HCT116 (cell line): ENCODE results near the gene ITGB7. TPM values are rescaled to one million over a fixed set of nuclear protein-coding genes. Genes with fewer than 3 reads are reported as not detected.

Source experiments
- ATAC-seq: fragments of 200-7000 bp; cut with Tn5 transposase; 2 replicates; pipeline ENCODE4 v1.9.1; 2020; ENCODE audit warnings: mild to moderate bottlenecking, moderate library complexity
- BruUV-seq: library from RNA; stranded (reverse); fragments of 400-500 nt; replicated peaks from 2 replicates; lab custom pipeline; 2021; lab: Mats Ljungman, UMichigan
- CTCF ChIA-PET: fragments of 300-600 bp; sonication (Branson Sonifier 250); formaldehyde crosslinking; loops from one replicate; lab custom pipeline; 2021; ENCODE audit warnings: antibody characterized with exemption; lab: Charles Lee
- POLR2A ChIA-PET: fragments of 300-600, 350-600 bp; sonication (Branson Sonifier 250); formaldehyde crosslinking; loops from one replicate; lab custom pipeline; 2021; ENCODE audit warnings: antibody characterized with exemption; lab: Charles Lee
- RAD21 ChIA-PET, 2 experiments: fragments of 300-600 bp; sonication (Branson Sonifier 250); formaldehyde crosslinking; loops; one replicate each; lab custom pipeline; 2023; ENCODE audit warnings: low total read pairs in 2 of 2; ENCODE audit not compliant: uncharacterized antibody in 2 of 2, unreplicated experiment in 2 of 2, low non-redundant PET in 1 of 2; lab: Charles Lee
- DNase-seq: peaks from one replicate; pipeline ENCODE4 v3.0.0-alpha.2; 2010; ENCODE audit warnings: low read depth, low spot score
- H2AFZ ChIP-seq: fragments of 200-600 bp; shearing (Covaris generic), sonication (generic); 2 replicates; pipeline ENCODE4 v1.6.1; 2017; ENCODE audit warnings: low read depth, mixed run types, mixed read lengths, antibody characterized with exemption, low read length; ENCODE audit not compliant: poor library complexity, severe bottlenecking
- H3K27ac ChIP-seq: 2 replicates; pipeline ENCODE4 v1.5.1; 2012; ENCODE audit warnings: low read depth, low read length
- H3K27me3 ChIP-seq: fragments of 200-600 bp; sonication (generic); 2 replicates; pipeline ENCODE4 v1.6.1; 2016; ENCODE audit warnings: mixed run types, low read length, mixed read lengths; ENCODE audit not compliant: insufficient read depth
- H3K36me3 ChIP-seq, 2 experiments: fragments of 200-500 bp in 1 of 2; fragments of 200-600 bp in 1 of 2; sonication (Bioruptor generic) in 1 of 2; sonication (generic) in 1 of 2; 2 replicates each; pipeline versions ENCODE4 v1.5.1 to v1.6.1; 2014 to 2016; ENCODE audit warnings: low read length in 2 of 2, inconsistent platforms in 1 of 2, mixed read lengths in 1 of 2, mixed run types in 1 of 2; ENCODE audit not compliant: insufficient read depth in 2 of 2, control insufficient read depth in 1 of 2
- H3K4me1 ChIP-seq, 2 experiments: fragments of 200-600 bp in 1 of 2; sonication (generic) in 1 of 2; 2 replicates each; pipeline versions ENCODE4 v1.5.1 to v1.6.1; 2012 to 2017; ENCODE audit warnings: low read length in 2 of 2, inconsistent platforms in 1 of 2, mild to moderate bottlenecking in 1 of 2, mixed read lengths in 1 of 2, mixed run types in 1 of 2, moderate library complexity in 1 of 2; ENCODE audit not compliant: insufficient read depth in 2 of 2, control insufficient read depth in 1 of 2
- H3K4me2 ChIP-seq: fragments of 200-600 bp; sonication (generic); 2 replicates; pipeline ENCODE4 v1.6.1; 2017; ENCODE audit warnings: mixed run types, low read length, mixed read lengths
- H3K4me3 ChIP-seq, 2 experiments: fragments of 200-600 bp in 1 of 2; sonication (generic) in 1 of 2; replicated peaks in 1 of 2; 2 replicates each; pipeline ENCODE4 v1.5.1; 2011 to 2016; ENCODE audit warnings: low read length in 2 of 2, control low read depth in 1 of 2, low read depth in 1 of 2, mild to moderate bottlenecking in 1 of 2, mixed read lengths in 1 of 2, mixed run types in 1 of 2
- H3K79me2 ChIP-seq: fragments of 200-600 bp; sonication (generic); 2 replicates; pipeline ENCODE4 v1.6.1; 2017; ENCODE audit warnings: mild to moderate bottlenecking, mixed run types, low read length, moderate library complexity, mixed read lengths; ENCODE audit not compliant: insufficient read depth
- H3K9ac ChIP-seq: fragments of 200-600 bp; sonication (generic); 2 replicates; pipeline ENCODE4 v1.6.1; 2016; ENCODE audit warnings: low read length, mixed read lengths
- H3K9me2 ChIP-seq: fragments of 200-600 bp; sonication (generic), shearing (Covaris generic); 2 replicates; pipeline ENCODE4 v1.6.1; 2017; ENCODE audit warnings: mixed run types, mild to moderate bottlenecking, moderate library complexity; ENCODE audit not compliant: insufficient read depth
- H3K9me3 ChIP-seq, 2 experiments: fragments of 200-500 bp in 1 of 2; fragments of 200-600 bp in 1 of 2; sonication (Bioruptor generic) in 1 of 2; sonication (generic) in 1 of 2; 2 replicates each; pipeline ENCODE4 v1.6.1; 2014 to 2017; ENCODE audit warnings: low read length in 2 of 2, mixed read lengths in 2 of 2, inconsistent platforms in 1 of 2, low read depth in 1 of 2, mild to moderate bottlenecking in 1 of 2, mixed run types in 1 of 2, moderate library complexity in 1 of 2; ENCODE audit not compliant: control insufficient read depth in 1 of 2, insufficient read depth in 1 of 2
- H4K20me1 ChIP-seq: fragments of 200-600 bp; sonication (generic), shearing (Covaris generic); 2 replicates; pipeline ENCODE4 v1.6.1; 2017; ENCODE audit warnings: mixed run types, mild to moderate bottlenecking, moderate library complexity; ENCODE audit not compliant: insufficient read depth
- CBX3 ChIP-seq: IDR thresholded peaks from 2 replicates; pipeline ENCODE4 v1.6.1; 2012; ENCODE audit warnings: low read depth
- CTCF ChIP-seq, 3 experiments: fragments of 200-600 bp in 1 of 3; sonication (generic) in 1 of 3; IDR thresholded peaks in 2 of 3; conservative IDR thresholded peaks in 1 of 3; 2 replicates each; pipeline ENCODE4 v1.5.1; 2012 to 2017; ENCODE audit warnings: low read depth in 2 of 3, low read length in 2 of 3, antibody characterized with exemption in 1 of 3, borderline replicate concordance in 1 of 3, control low read depth in 1 of 3, mild to moderate bottlenecking in 1 of 3, mixed read lengths in 1 of 3, mixed run types in 1 of 3, moderate library complexity in 1 of 3; ENCODE audit not compliant: insufficient read depth in 1 of 3
- EGR1 ChIP-seq: IDR thresholded peaks from 2 replicates; pipeline ENCODE4 v1.6.1; 2012; ENCODE audit warnings: low read depth
- ELF1 ChIP-seq: IDR thresholded peaks from 2 replicates; pipeline ENCODE4 v1.6.1; 2012; ENCODE audit warnings: low read depth, borderline replicate concordance
- EZH2 ChIP-seq: fragments of 200-600 bp; sonication (generic); IDR thresholded peaks from 2 replicates; pipeline ENCODE4 v1.6.1; 2017; ENCODE audit warnings: antibody characterized with exemption, mixed run types
- FOSL1 ChIP-seq: IDR thresholded peaks from 2 replicates; pipeline ENCODE4 v1.6.1; 2012; ENCODE audit warnings: low read depth
- MAX ChIP-seq: IDR thresholded peaks from 2 replicates; pipeline ENCODE4 v1.6.1; 2012
- POLR2A ChIP-seq: IDR thresholded peaks from 2 replicates; pipeline ENCODE4 v1.7.0; 2011; ENCODE audit warnings: borderline replicate concordance; ENCODE audit not compliant: insufficient read depth, insufficient read length; ENCODE audit errors: extremely low read depth
- POLR2AphosphoS5 ChIP-seq: IDR thresholded peaks from 2 replicates; pipeline ENCODE4 v1.6.1; 2011; ENCODE audit warnings: mild to moderate bottlenecking, low read depth, low read length, moderate library complexity
- SIN3A ChIP-seq: IDR thresholded peaks from 2 replicates; pipeline ENCODE4 v1.6.1; 2012; ENCODE audit warnings: low read depth
- SP1 ChIP-seq: IDR thresholded peaks from 2 replicates; pipeline ENCODE4 v1.6.1; 2012; ENCODE audit warnings: low read depth
- SRF ChIP-seq: IDR thresholded peaks from 2 replicates; pipeline ENCODE4 v1.6.1; 2012; ENCODE audit warnings: low read depth
- TCF7L2 ChIP-seq: IDR thresholded peaks from 2 replicates; pipeline ENCODE4 v1.7.0; 2011; ENCODE audit warnings: borderline replicate concordance, inconsistent platforms; ENCODE audit not compliant: insufficient read depth, insufficient read length; ENCODE audit errors: extremely low read depth
- ZBTB33 ChIP-seq: IDR thresholded peaks from 2 replicates; pipeline ENCODE4 v1.6.1; 2011; ENCODE audit warnings: mild to moderate bottlenecking, low read length, moderate library complexity; ENCODE audit not compliant: insufficient replicate concordance; ENCODE audit errors: extremely low read depth
- ZNF274 ChIP-seq: fragments of 200-500 bp; sonication (Bioruptor generic); IDR thresholded peaks from 2 replicates; pipeline ENCODE4 v1.6.1; 2014; ENCODE audit warnings: mild to moderate bottlenecking, low read depth, low read length, inconsistent platforms
- intact Hi-C: fragments of 100-400 bp; cut with micrococcal nuclease; formaldehyde crosslinking; loops from 2 replicates; pipeline ENCODE4 v1.10.0; 2022
- total RNA-seq: library from RNA; stranded (reverse); gene quantifications from one replicate; pipeline ENCODE4 v1.2.1, GENCODE V29; 2021; ENCODE audit not compliant: unreplicated experiment
- TF ChIP-seq, protein P1 (sequence below): IDR thresholded peaks from 2 replicates; pipeline ENCODE4 v1.6.1; 2012; ENCODE audit warnings: low read depth

The ITGB7 gene
- total RNA-seq, 1 experiment from 2014 or later: 1.9 TPM

- peaks cover 21 to 38% of the 10 kb centered on the region in 2 experiments for H3K4me1 ChIP-seq
- H3K27ac ChIP-seq: peak overlapping the region; percentile 85
- ChIA-PET RAD21 (interaction anchor here in 1 of 2 experiments (0.5 to 1.2 kb wide), 2 partner anchors 21 to 319 kb away, joined by 3 to 7 read pairs; partner anchors contain the start of gene MAP3K12), CTCF (interaction anchor here (0.8 to 2.9 kb wide), 10 partner anchors 10 to 142 kb away, joined by 3 to 13 read pairs (median 4); partner anchors contain the start of gene AAAS), POLR2A (interaction anchor here (0.7 to 2.0 kb wide), 10 partner anchors 10 to 901 kb away, joined by 3 to 8 read pairs (median 4); partner anchors contain the start of genes AAAS, EIF4B and PFDN5)
- intact Hi-C loops: no loop called here
- H3K36me3 ChIP-seq: peaks cover 18 to 23% of the 10 kb centered on the region in 2 experiments; a peak in 3 of 4 replicates
- H3K4me3 ChIP-seq: peak overlapping the region; percentile 78 to 86
- H3K9ac ChIP-seq: peak overlapping the region; percentile 95
- H2AFZ ChIP-seq: peak overlapping the region; percentile 60
- peaks cover 34% of the 10 kb centered on the region for H3K79me2 ChIP-seq
- no peaks in the 10 kb centered on the region for H3K9me3 ChIP-seq
- no peaks in the 10 kb centered on the region for H3K9me2 ChIP-seq
- H3K27me3 ChIP-seq: no peaks in the 10 kb centered on the region
- BruUV-seq: TSS peak; percentile 83
- TF ChIP-seq CBX3 (no peak), SIN3A (no peak), FOSL1 (no peak), SRF (no peak), POLR2AphosphoS5 (no peak), EGR1 (no peak), ZNF274 (no peak), SP1 (no peak), MAX (no peak), ELF1 (no peak), POLR2A (no peak), CTCF (IDR thresholded peaks at IDR 0.05 in 2 of 3, conservative IDR thresholded peaks at IDR 0.05 in 1 of 3; ENCODE audit: borderline replicate concordance in 1 of 3, insufficient read depth in 1 of 3, low read depth in 2 of 3, low read length in 2 of 3) (no peak), EZH2 (no peak), TCF7L2 (no peak), ZBTB33 (no peak)
- TF ChIP-seq, protein P1, sequence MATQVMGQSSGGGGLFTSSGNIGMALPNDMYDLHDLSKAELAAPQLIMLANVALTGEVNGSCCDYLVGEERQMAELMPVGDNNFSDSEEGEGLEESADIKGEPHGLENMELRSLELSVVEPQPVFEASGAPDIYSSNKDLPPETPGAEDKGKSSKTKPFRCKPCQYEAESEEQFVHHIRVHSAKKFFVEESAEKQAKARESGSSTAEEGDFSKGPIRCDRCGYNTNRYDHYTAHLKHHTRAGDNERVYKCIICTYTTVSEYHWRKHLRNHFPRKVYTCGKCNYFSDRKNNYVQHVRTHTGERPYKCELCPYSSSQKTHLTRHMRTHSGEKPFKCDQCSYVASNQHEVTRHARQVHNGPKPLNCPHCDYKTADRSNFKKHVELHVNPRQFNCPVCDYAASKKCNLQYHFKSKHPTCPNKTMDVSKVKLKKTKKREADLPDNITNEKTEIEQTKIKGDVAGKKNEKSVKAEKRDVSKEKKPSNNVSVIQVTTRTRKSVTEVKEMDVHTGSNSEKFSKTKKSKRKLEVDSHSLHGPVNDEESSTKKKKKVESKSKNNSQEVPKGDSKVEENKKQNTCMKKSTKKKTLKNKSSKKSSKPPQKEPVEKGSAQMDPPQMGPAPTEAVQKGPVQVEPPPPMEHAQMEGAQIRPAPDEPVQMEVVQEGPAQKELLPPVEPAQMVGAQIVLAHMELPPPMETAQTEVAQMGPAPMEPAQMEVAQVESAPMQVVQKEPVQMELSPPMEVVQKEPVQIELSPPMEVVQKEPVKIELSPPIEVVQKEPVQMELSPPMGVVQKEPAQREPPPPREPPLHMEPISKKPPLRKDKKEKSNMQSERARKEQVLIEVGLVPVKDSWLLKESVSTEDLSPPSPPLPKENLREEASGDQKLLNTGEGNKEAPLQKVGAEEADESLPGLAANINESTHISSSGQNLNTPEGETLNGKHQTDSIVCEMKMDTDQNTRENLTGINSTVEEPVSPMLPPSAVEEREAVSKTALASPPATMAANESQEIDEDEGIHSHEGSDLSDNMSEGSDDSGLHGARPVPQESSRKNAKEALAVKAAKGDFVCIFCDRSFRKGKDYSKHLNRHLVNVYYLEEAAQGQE: no peak
- peak; percentile 25 for ATAC-seq
- peak overlapping the region; percentile 92 for H3K4me2 ChIP-seq
- H4K20me1 ChIP-seq: no peaks in the 10 kb centered on the region
- DNase-seq: no peak
Measured at GRCh38 chr12:53179687-53180219, 27.3 kb downstream of the ITGB7 start.
